ENCODE results near the gene SORBS1. TPM values are rescaled to one million over a fixed set of nuclear protein-coding genes. Genes with fewer than 3 reads are reported as not detected.
A peak's percentile ranks its signal among the peaks of the same experiment; 100 is the strongest.

Gene SORBS1
- total and polyA plus RNA-seq, 2 donors (not counting 1 experiment from before 2014, with no cell fraction given) = 0.21 to 1.5 TPM

DNA sequence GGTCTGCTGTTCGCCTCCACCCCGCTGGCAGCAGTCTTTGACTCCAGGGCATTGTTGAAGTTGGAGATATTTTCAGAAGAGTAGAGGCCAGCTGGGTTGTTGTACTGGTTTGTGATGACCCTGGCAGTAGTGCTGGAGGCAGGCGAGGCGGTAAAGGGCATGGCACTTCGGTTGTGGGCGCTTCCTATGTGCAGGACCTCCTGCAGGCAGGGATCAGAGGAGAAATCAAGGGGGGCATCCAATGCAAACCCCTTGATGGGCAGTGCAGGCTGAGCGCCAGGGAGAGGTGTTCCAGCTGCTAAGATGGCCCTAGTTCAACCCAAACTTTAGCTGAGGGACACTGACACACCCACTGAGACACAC lies 297.3 kb downstream of the SORBS1 start:
- Histone ChIP-seq H3K4me3 (ENCODE audit: control extremely low read depth in 1 of 5, extremely low read depth in 1 of 5, insufficient read depth in 1 of 5, low read depth in 2 of 5, low read length in 4 of 5) (no peak overlapping the region), H3K27me3 (replicated peaks in 1 of 4; ENCODE audit: control extremely low read depth in 1 of 4, control insufficient read depth in 3 of 4, insufficient read depth in 4 of 4, low read length in 3 of 4) (no peaks in the 10 kb centered on the region), H3K4me2 (replicated peaks; ENCODE audit: low read depth, low read length, poor library complexity, severe bottlenecking) (no peak overlapping the region), H3K27ac (ENCODE audit: low read length in 2 of 2) (peak overlapping the region; percentile 0 to 21), H4K20me1 (ENCODE audit: control insufficient read depth, insufficient read depth, low read length, poor library complexity, severe bottlenecking) (peaks cover 9% of the 10 kb centered on the region), H3K9me3 (ENCODE audit: control extremely low read depth in 1 of 3, control insufficient read depth in 2 of 3, insufficient read depth in 1 of 3, low read length in 2 of 3) (no peaks in the 10 kb centered on the region), H3K4me1 (ENCODE audit: control insufficient read depth in 2 of 2, insufficient read depth in 2 of 2, low read length in 2 of 2) (peaks cover 28 to 41% of the 10 kb centered on the region in 2 donors), H3K79me2 (ENCODE audit: control insufficient read depth, insufficient read depth, low read length) (peaks cover 45% of the 10 kb centered on the region), H3K36me3 (replicated peaks in 1 of 2; ENCODE audit: control extremely low read depth in 1 of 2, control insufficient read depth in 1 of 2, extremely low read depth in 1 of 2, insufficient read depth in 2 of 2, low read length in 1 of 2) (peaks cover 8 to 60% of the 10 kb centered on the region in 2 experiments), H3K9ac (ENCODE audit: low read length) (no peak overlapping the region), H2AFZ (ENCODE audit: insufficient read depth, low read depth, low read length, poor library complexity, severe bottlenecking) (no peak overlapping the region)
- Mint-ChIP-seq H3K4me1 (peaks cover 49% of the 10 kb centered on the region), H3K27me3 (no peaks in the 10 kb centered on the region), H3K4me3 (no peak overlapping the region), H3K27ac (peak overlapping the region; percentile 86), H3K9me3 (ENCODE audit: insufficient read depth) (no peaks in the 10 kb centered on the region)
- no peak for DNase-seq
- no peak for ATAC-seq (ENCODE audit: low read depth)
- intact Hi-C loops (cut with micrococcal nuclease) = no loop called here
- ChIA-PET CTCF (interaction anchor here (0.9 to 4.9 kb wide), 5 partner anchors 18 to 130 kb away, joined by 3 to 38 read pairs (median 4); no protein-coding TSS in a partner anchor), POLR2A (no interaction called here)
- TF ChIP-seq EZH2 (IDR thresholded peaks at IDR 0.05; ENCODE audit: borderline replicate concordance, insufficient read depth, low read depth, low read length, poor library complexity, severe bottlenecking) = no peak
- TF ChIP-seq, protein P1, sequence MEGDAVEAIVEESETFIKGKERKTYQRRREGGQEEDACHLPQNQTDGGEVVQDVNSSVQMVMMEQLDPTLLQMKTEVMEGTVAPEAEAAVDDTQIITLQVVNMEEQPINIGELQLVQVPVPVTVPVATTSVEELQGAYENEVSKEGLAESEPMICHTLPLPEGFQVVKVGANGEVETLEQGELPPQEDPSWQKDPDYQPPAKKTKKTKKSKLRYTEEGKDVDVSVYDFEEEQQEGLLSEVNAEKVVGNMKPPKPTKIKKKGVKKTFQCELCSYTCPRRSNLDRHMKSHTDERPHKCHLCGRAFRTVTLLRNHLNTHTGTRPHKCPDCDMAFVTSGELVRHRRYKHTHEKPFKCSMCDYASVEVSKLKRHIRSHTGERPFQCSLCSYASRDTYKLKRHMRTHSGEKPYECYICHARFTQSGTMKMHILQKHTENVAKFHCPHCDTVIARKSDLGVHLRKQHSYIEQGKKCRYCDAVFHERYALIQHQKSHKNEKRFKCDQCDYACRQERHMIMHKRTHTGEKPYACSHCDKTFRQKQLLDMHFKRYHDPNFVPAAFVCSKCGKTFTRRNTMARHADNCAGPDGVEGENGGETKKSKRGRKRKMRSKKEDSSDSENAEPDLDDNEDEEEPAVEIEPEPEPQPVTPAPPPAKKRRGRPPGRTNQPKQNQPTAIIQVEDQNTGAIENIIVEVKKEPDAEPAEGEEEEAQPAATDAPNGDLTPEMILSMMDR (IDR thresholded peaks at IDR 0.05) = no peak
- 86% methylated on average over 7 of the region's 7 CpGs for WGBS (ENCODE audit: insufficient coverage)

GRCh38 chr10:95262763-95263518 lies 298.2 kb downstream of the SORBS1 start:
- no peaks in the 10 kb centered on the region for H3K27me3 Mint-ChIP-seq
- Histone ChIP-seq H2AFZ (ENCODE audit: insufficient read depth, low read depth, low read length, poor library complexity, severe bottlenecking) (no peak overlapping the region), H3K79me2 (ENCODE audit: control insufficient read depth, insufficient read depth, low read length) (peaks cover 37% of the 10 kb centered on the region), H3K9me3 (ENCODE audit: control extremely low read depth in 1 of 3, control insufficient read depth in 2 of 3, insufficient read depth in 1 of 3, low read length in 2 of 3) (no peaks in the 10 kb centered on the region), H3K4me3 (ENCODE audit: control extremely low read depth in 1 of 5, extremely low read depth in 1 of 5, insufficient read depth in 1 of 5, low read depth in 2 of 5, low read length in 4 of 5) (no peak overlapping the region), H4K20me1 (ENCODE audit: control insufficient read depth, insufficient read depth, low read length, poor library complexity, severe bottlenecking) (peaks cover 9% of the 10 kb centered on the region), H3K4me1 (ENCODE audit: control insufficient read depth in 2 of 2, insufficient read depth in 2 of 2, low read length in 2 of 2) (peaks cover 28 to 41% of the 10 kb centered on the region in 2 donors), H3K4me2 (replicated peaks; ENCODE audit: low read depth, low read length, poor library complexity, severe bottlenecking) (no peak overlapping the region), H3K27me3 (replicated peaks in 1 of 4; ENCODE audit: control extremely low read depth in 1 of 4, control insufficient read depth in 3 of 4, insufficient read depth in 4 of 4, low read length in 3 of 4) (no peaks in the 10 kb centered on the region), H3K9ac (ENCODE audit: low read length) (no peak overlapping the region), H3K36me3 (replicated peaks in 1 of 2; ENCODE audit: control extremely low read depth in 1 of 2, control insufficient read depth in 1 of 2, extremely low read depth in 1 of 2, insufficient read depth in 2 of 2, low read length in 1 of 2) (peaks cover 2 to 54% of the 10 kb centered on the region in 2 experiments), H3K27ac (ENCODE audit: low read length in 2 of 2) (peak overlapping the region in 1 of 2 donors; percentile 21)
- H3K4me3 Mint-ChIP-seq = peak overlapping the region; percentile 2
- H3K27ac Mint-ChIP-seq = peak overlapping the region; percentile 86
- DNase-seq (peak; percentile 61), ATAC-seq (ENCODE audit: low read depth) (peak; percentile 65)
- H3K9me3 Mint-ChIP-seq (ENCODE audit: insufficient read depth) = no peaks in the 10 kb centered on the region
- CTCF ChIA-PET = interaction anchor here (1.0 to 1.1 kb wide), 2 partner anchors 99 to 129 kb away, joined by 3 to 6 read pairs; no protein-coding TSS in a partner anchor
- intact Hi-C loops (cut with micrococcal nuclease) = no loop called here
- peaks cover 43% of the 10 kb centered on the region for H3K4me1 Mint-ChIP-seq
- 14% methylated on average over 2 of the region's 5 CpGs for WGBS (ENCODE audit: insufficient coverage)
- POLR2A ChIA-PET = interaction anchor here (1.0 kb wide), 1 partner anchor 100 kb away, joined by 3 read pairs; no protein-coding TSS in a partner anchor
- no peak for TF ChIP-seq EZH2 (IDR thresholded peaks at IDR 0.05; ENCODE audit: borderline replicate concordance, insufficient read depth, low read depth, low read length, poor library complexity, severe bottlenecking)
- TF ChIP-seq, protein P1 (IDR thresholded peaks at IDR 0.05) = no peak
